GM21717 (cell line): Measurements from ENCODE around the gene CCDC172.
"Not testable (repeated sequence)": the region's sequence is repeated elsewhere in the genome, so short reads cannot be mapped to it uniquely, and the experiment has no call there.

ENCODE experiments used
- ATAC-seq: cut with Tn5 transposase; IDR thresholded peaks from one replicate; pipeline ENCODE4 v1.9.1; 2021; ENCODE audit warnings: mild to moderate bottlenecking, moderate library complexity; ENCODE audit not compliant: unreplicated experiment

The CCDC172 gene

GRCh38 chr10:116331815-116332214, 7.6 kb downstream of the CCDC172 start:
- no peak for ATAC-seq

GRCh38 chr10:116336866-116337265, 12.6 kb downstream of the CCDC172 start:
- no peak for ATAC-seq

GRCh38 chr10:116352125-116352524, 27.9 kb downstream of the CCDC172 start:
- no peak for ATAC-seq

- no peak for ATAC-seq
These were observed 29.6 kb downstream of the CCDC172 start for GRCh38 chr10:116353817-116354216.

DNA sequence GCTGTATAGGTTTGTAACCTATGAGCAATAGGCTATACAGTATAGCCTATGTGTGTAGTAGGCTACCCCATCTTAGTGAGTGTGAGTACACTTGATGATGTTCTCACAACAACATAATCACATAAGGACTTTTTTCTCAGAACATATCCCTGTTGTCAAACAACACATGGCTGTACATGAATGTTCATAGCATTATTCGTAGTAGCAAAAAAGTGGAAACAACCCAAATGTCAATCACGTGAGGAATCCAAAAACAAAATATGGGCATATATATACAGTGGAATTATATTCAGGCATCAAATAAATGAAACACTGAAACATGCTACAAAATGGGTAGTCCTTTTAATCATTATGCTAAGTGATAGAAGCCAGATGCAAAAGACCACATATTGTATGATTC, 31.1 kb downstream of the CCDC172 start:
- no peak for ATAC-seq

GRCh38 chr10:116356833-116357232, 32.6 kb downstream of the CCDC172 start:
- ATAC-seq, result no peak

DNA sequence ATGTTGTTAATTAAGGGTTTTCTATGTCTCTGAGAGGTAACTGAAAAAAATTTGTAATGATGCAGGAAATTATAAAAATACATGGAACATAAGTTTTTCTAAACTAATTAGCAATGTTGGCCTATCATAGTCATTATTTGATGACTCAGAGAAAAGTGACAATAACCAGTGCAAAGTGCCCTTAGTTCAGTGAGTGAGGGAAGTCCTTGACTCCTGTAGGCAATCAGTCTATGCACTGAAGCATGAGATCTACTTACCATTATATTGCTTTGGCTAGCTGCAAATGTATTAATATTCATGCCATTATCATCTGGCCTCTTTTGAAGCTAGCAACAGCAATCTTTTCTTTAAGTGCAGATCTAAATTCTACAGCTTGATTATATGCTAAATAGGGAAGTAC, 40.6 kb downstream of the CCDC172 start:
- ATAC-seq, result no peak

- no peak for ATAC-seq
These were observed 47.5 kb downstream of the CCDC172 start for GRCh38 chr10:116371737-116372136.

DNA sequence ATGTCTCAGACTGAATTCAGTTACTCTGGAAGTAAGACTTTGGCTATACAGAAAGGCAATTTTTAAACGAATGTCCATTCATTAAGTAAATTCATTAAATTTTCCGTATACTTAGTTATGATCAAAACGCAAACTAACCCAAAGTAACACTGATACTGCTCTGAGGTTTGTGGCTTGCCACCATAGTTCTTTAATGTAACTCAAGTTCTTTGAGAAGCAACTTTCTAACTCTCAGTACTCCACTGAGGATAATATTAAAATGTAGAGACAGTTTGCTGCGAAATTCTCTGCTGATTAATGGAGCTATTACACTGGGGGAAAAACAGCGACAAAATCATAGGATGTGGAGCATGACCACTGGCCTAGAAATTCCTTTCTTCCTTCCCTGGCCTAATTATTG, 58.0 kb downstream of the CCDC172 start:
- ATAC-seq, result no peak

- ATAC-seq, result no peak
These were observed 61.1 kb downstream of the CCDC172 start for GRCh38 chr10:116385311-116385710.

GRCh38 chr10:116385994-116386809, 62.0 kb downstream of the CCDC172 start:
- peak; percentile 56 for ATAC-seq

- ATAC-seq, result not testable (repeated sequence)
These were observed 69.1 kb downstream of the CCDC172 start for GRCh38 chr10:116393246-116393831.

DNA sequence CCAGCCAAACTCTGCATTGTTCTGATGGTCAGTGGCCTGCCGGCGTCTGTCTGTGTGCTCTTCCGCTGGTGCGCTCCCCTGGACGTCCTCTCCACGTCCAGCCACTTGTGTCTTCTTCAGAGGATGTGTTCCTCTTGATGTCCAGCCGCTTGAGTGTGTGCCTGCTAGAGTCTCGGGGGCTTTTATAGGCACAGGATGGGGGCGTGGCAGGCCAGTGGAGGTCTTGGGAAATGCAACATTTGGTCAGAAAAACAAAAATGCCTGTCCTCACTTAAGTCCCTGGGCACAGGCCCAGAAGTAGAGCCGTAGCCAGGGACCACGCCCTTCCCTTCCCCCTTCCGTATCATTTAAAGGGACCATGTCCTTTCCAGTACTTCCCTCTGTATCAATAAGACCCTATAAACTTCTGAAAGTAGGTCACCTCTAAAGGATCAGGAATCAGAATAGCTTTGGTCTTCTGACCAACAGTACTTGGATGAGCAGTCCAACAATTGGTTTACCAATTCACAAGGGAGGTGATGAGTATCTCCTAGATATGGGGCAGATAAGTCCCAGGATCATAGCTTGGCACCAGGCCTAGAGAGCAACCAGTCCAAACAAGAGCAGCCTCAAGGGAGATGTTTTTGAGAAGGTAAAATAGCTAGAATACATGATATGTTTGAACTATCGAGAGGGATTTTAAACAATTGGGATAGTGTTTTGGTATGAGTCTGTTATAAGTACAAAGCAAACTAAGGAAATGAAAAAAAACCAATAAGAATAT, 71.2 kb downstream of the CCDC172 start:
- ATAC-seq, result no peak

DNA sequence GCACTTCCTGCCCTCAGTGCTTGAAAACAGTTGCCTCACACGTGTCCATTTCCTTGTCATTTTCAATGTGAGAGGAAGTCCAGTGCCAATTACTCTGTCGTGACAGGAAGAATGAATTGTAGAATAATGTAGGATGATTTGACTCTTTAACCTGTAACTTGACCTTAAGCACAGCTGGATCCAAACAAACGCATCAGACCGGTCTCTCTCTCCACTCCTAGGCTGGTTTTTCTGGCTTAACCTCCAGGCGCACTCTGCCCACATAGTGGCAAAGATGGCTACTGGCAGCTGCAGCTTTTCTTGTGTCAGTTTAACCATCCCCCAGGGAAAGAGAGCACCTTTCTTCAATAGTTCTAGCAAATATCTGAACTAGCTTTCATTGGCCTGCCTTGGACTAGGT, 74.0 kb downstream of the CCDC172 start:
- ATAC-seq, result no peak

DNA sequence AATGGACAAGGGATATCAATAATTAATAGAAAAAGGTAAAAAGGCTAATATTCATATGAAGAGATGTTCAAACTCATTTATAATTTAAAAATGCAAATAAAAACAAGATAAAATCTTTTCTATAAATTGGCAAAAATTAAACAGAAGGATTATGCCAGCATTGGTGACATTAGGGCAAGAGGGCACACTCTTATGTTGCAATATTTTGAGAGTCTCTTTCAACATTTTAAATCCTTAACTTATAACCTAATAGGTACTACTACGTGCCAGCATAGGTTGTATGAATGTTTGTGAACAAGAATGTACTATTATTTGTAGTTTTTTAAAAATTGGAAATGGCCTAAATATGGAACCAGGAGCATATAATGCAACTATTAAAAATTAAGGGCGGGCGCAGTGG, 78.6 kb downstream of the CCDC172 start:
- no peak for ATAC-seq

DNA sequence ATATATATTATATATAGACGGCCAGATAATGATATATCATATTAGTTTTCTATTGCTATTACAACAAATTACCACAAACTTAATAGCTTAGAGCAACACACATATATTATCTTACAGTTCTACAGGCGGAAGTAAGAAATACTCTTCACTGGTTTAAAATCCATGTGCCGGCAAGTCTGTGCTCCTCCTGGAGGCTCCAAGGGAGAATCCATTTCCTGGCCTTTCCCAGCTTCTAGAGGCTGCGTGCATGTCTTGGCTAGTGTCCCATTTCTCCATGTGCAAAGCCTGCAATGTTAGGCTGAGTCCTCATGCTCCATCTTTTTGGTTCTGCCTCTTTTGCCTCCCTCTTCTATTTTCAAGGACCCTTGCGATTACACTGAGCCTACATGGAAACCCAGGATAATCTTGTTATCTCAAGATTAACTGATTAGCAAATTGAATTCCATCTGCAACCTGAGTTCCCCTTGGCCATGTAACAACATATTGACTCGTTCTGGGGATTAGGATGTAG, 79.5 kb downstream of the CCDC172 start:
- no peak for ATAC-seq

- peak; percentile 78 for ATAC-seq
These were observed 84.5 kb downstream of the CCDC172 start for GRCh38 chr10:116408719-116409118.

- no peak for ATAC-seq
These were observed 86.1 kb downstream of the CCDC172 start for GRCh38 chr10:116410351-116410750.

DNA sequence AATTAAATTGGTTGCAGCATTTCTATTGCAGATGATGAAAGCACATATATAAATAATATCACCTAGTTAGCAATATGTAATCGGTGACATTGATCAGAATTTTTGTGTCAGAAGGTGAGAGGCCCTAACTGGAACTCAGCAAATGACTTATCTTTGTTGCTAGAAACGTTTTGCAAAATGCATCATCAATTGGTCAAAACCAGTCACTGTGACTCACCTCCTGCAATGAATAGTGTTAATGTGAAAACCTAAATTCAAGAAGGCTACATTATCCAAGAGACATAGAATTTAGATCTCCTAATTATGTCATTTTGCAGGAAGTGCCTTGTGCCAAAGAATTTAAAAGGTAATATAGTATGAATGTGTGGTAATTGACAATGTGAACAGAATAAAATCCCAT, 93.6 kb downstream of the CCDC172 start:
- ATAC-seq, result no peak

DNA sequence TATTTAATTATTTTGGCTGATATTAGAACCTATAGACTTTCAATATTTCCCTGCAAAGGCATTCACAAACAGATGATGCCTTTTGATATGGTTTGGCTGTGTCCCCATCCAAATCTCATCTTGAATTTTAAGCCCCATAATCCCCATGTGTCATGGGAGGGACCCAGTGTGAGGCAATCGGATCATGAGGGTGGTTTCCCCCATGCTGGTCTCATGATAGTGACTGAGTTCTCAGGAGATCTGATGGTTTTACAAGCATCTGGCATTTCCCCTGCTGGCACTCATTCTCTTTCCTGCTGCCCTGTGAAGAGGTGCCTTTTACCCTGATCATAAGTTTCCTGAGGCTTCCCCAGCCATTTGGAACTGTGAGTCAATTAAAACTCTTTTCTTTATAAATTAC, 94.1 kb downstream of the CCDC172 start:
- no peak for ATAC-seq

DNA sequence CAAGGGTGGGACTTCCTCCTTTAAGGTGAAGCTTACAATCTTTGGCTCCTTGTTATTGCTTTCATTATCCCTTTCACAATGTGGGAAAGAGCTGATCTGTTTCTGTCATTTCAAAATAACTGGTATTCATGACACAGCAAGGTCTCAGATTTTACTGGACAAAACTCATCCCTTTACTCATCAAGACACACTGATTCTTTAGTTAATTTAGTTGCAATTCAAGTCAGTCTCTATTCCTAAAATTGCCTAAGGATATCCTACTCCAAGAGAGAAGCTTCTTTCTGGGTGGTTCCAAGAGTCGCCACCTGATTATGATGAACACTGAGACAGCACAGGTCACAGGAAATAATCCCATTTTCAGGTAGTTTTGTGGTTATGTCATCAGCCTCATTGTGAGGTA, 97.6 kb downstream of the CCDC172 start:
- ATAC-seq, result no peak

DNA sequence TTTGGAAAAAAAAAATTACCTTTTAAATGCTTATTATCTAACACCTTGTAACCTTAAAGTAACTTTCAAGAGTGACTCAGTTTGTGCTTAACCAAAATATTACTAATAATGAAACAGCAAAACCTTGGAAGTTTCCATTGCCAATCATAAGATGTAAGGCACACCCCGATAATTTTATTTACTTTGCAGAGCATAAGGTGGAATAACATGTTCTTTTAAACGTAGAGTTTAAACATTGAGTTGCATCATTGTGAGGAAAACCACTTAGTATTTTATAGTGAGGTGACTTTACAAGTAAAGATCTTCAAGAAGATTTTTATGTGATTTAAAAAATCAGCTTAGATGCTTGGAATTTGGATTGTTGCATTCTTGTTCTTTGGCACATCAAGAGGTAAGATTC, 103.4 kb downstream of the CCDC172 start, which contains the start of gene PNLIPRP3:
PNLIPRP3 (plus strand) TSS at position 177 of the 400 bp plus-strand sequence; CDS start at position 343, 166 bp downstream.
- ATAC-seq, result no peak
